K562 (cell line): Measurements from ENCODE around the gene PCDH1. TPM values are rescaled to one million over a fixed set of nuclear protein-coding genes. Genes with fewer than 3 reads are reported as not detected.

Experiments
- CBFB ChIP-seq: sonication (generic); formaldehyde crosslinking; IDR thresholded peaks from 2 replicates; pipeline ENCODE4 v1.4.0; 2020; ENCODE audit warnings: mild to moderate bottlenecking, missing genetic modification reagents
- CREB3L1 ChIP-seq: fragments of 450-650 bp; IDR thresholded peaks from 2 replicates; pipeline ENCODE4 v1.6.1; 2014; ENCODE audit warnings: low read depth, mild to moderate bottlenecking, moderate library complexity, borderline replicate concordance
- E2F6 ChIP-seq, 2 experiments: IDR thresholded peaks; 2 replicates each; pipeline ENCODE4 v1.6.1; 2011; ENCODE audit warnings: borderline replicate concordance in 1 of 2, control low read depth in 1 of 2, low read depth in 1 of 2, low read length in 1 of 2, mild to moderate bottlenecking in 1 of 2, mixed read lengths in 1 of 2, moderate library complexity in 1 of 2; ENCODE audit not compliant: insufficient read depth in 1 of 2, insufficient read length in 1 of 2, poor library complexity in 1 of 2, severe bottlenecking in 1 of 2; ENCODE audit errors: extremely low read depth in 1 of 2
- HMG20B ChIP-seq: fragments of 250-450 bp; sonication (Bioruptor Pico); IDR thresholded peaks from 2 replicates; pipeline ENCODE4 v1.5.0; 2021; ENCODE audit warnings: mild to moderate bottlenecking
- HNRNPLL ChIP-seq: fragments of 200-400 bp; formaldehyde crosslinking; IDR thresholded peaks from 2 replicates; pipeline ENCODE4 v1.6.1; 2017; ENCODE audit warnings: low read length, low read depth, mild to moderate bottlenecking; ENCODE audit not compliant: poor library complexity, severe bottlenecking
- MYC ChIP-seq, 2 experiments: fragments of 250-450 bp in 1 of 2; sonication (Bioruptor Pico) in 1 of 2; IDR thresholded peaks; 2 replicates each; pipeline versions ENCODE4 v1.5.1 to v1.6.1; 2012 to 2021; ENCODE audit warnings: low read depth in 2 of 2, borderline replicate concordance in 1 of 2, improper control_type of control experiment in 1 of 2, low read length in 1 of 2, mild to moderate bottlenecking in 1 of 2, moderate library complexity in 1 of 2
- POLR3A ChIP-seq: IDR thresholded peaks from 2 replicates; pipeline ENCODE4 v1.6.1; 2011; ENCODE audit warnings: borderline replicate concordance, mild to moderate bottlenecking, moderate library complexity; ENCODE audit not compliant: insufficient read length, insufficient read depth; ENCODE audit errors: extremely low read depth
- SNIP1 ChIP-seq: fragments of 450-650 bp; IDR thresholded peaks from 2 replicates; pipeline ENCODE4 v1.7.1; 2017; ENCODE audit warnings: low read depth, mild to moderate bottlenecking
- ZBTB40 ChIP-seq, 2 experiments: fragments of 450-650 bp in 1 of 2; sonication (generic) in 1 of 2; formaldehyde crosslinking in 1 of 2; IDR thresholded peaks; 2 replicates each; pipeline versions ENCODE4 v1.7.1 to v1.9.0; 2016 to 2022; ENCODE audit warnings: inconsistent platforms in 1 of 2, mild to moderate bottlenecking in 1 of 2, missing genetic modification reagents in 1 of 2
- ZBTB7A ChIP-seq: IDR thresholded peaks from 2 replicates; pipeline ENCODE4 v1.6.1; 2011; ENCODE audit warnings: low read depth, mild to moderate bottlenecking, low read length, moderate library complexity, borderline replicate concordance; ENCODE audit not compliant: control insufficient read depth
- ZFPM2 ChIP-seq: fragments of 250-450 bp; sonication (Bioruptor Pico); IDR thresholded peaks from 2 replicates; pipeline ENCODE4 v1.5.1; 2022; ENCODE audit warnings: mild to moderate bottlenecking
- ZNF764 ChIP-seq: fragments of 250-450 bp; sonication (Bioruptor Pico); IDR thresholded peaks from 2 replicates; pipeline ENCODE4 v1.4.0; 2020; ENCODE audit warnings: low read depth, mild to moderate bottlenecking, moderate library complexity
- polyA plus RNA-seq, 8 experiments: library from polyadenylated mRNA; depleted of rRNA in 4 of 8; stranded (reverse) in 5 of 8; unstranded in 3 of 8; fragments of >200 nt; fragmentation: Nextera tagmentation in 2 of 8; fragmentation: Illumina TruSeq in 1 of 8; extraction: Ambion mirVana in 2 of 8; extraction: Trizol in 1 of 8; gene quantifications; 2 replicates each; pipeline versions ENCODE4 v1.2.1 to v1.2.3, GENCODE V29; 2011 to 2014; ENCODE audit warnings: inconsistent platforms in 1 of 8, missing spikeins in 1 of 8
- total RNA-seq, 7 experiments: library from RNA; depleted of rRNA in 6 of 7; stranded (reverse); fragments of >200 nt in 6 of 7; fragmentation: Illumina TruSeq in 2 of 7; extraction: Trizol in 2 of 7; gene quantifications; 2 replicates each; pipeline versions ENCODE4 v1.2.1 to v1.2.3, GENCODE V29; 2011 to 2021; ENCODE audit warnings: low replicate concordance in 1 of 7

The PCDH1 gene
- total and polyA plus RNA-seq, 9 of the 15 experiments (the other 6 are each of a cell fraction or from before 2014, with no cell fraction given) = 0.11 to 3.6 (median 1.9) TPM; not detected in 1

- 0 out of 2 replicates have a peak, but pooled peaks have one; percentile 29 for TF ChIP-seq CREB3L1
- peak; percentile 79 for TF ChIP-seq ZBTB7A
- TF ChIP-seq E2F6 (IDR thresholded peaks at IDR 0.05; ENCODE audit: borderline replicate concordance in 1 of 2, extremely low read depth in 1 of 2, insufficient read depth in 1 of 2, insufficient read length in 1 of 2, low read depth in 1 of 2, low read length in 1 of 2, poor library complexity in 1 of 2, severe bottlenecking in 1 of 2) = peak; percentile 61 to 85
- TF ChIP-seq ZBTB40 (IDR thresholded peaks at IDR 0.05) = peak; percentile 70
- no peak for TF ChIP-seq ZBTB40 (CRISPR knock-in tag; IDR thresholded peaks at IDR 0.05)
- no peak for TF ChIP-seq ZNF764 (CRISPR knock-in tag)
- TF ChIP-seq CBFB = no peak
- TF ChIP-seq SNIP1 = no peak
- TF ChIP-seq HNRNPLL = peak; percentile 58
- TF ChIP-seq MYC (IDR thresholded peaks at IDR 0.05; ENCODE audit: low read depth, low read length) = peak; percentile 35; the same call in 1 of the 2 replicates
- no peak for TF ChIP-seq MYC (CRISPR knock-in tag; IDR thresholded peaks at IDR 0.05; ENCODE audit: borderline replicate concordance, low read depth)
- TF ChIP-seq HMG20B (CRISPR knock-in tag) = no peak
- TF ChIP-seq POLR3A = no peak
- TF ChIP-seq ZFPM2 = peak; percentile 87; the same call in 1 of the 2 replicates
Measured at GRCh38 chr5:141849415-141850243, 28.6 kb downstream of the PCDH1 start (continued).
